Right forelimb (tissue), 1 donor: ENCODE data around the gene CLASP1.
"Not testable (repeated sequence)": the region's sequence is repeated elsewhere in the genome, so short reads cannot be mapped to it uniquely, and the experiment has no call there.

ENCODE experiments used
- DNase-seq: peaks from one replicate; pipeline ENCODE4 v3.0.0-alpha.2; 2018

Gene CLASP1

GRCh38 chr2:121301190-121301589 lies 348.1 kb downstream of the CLASP1 start:
- not testable (repeated sequence) for DNase-seq

GRCh38 chr2:121298476-121298875 lies 350.8 kb downstream of the CLASP1 start:
- no peak for DNase-seq

GRCh38 chr2:121297866-121298265 lies 351.4 kb downstream of the CLASP1 start:
- not testable (repeated sequence) for DNase-seq

- DNase-seq: no peak
Measured at GRCh38 chr2:121297217-121297830, 351.9 kb downstream of the CLASP1 start.

GRCh38 chr2:121295911-121296650 lies 353.2 kb downstream of the CLASP1 start:
- no peak for DNase-seq

GRCh38 chr2:121294881-121295840 lies 354.1 kb downstream of the CLASP1 start:
- no peak for DNase-seq

- no peak for DNase-seq
Measured at GRCh38 chr2:121293450-121294325, 355.6 kb downstream of the CLASP1 start.

GRCh38 chr2:121291251-121291580 lies 358.0 kb downstream of the CLASP1 start:
- no peak for DNase-seq

GRCh38 chr2:121289271-121289670 lies 360.0 kb downstream of the CLASP1 start:
- no peak for DNase-seq

- DNase-seq: no peak
Measured at GRCh38 chr2:121288454-121289231, 360.6 kb downstream of the CLASP1 start.

GRCh38 chr2:121287956-121288355 lies 361.3 kb downstream of the CLASP1 start:
- no peak for DNase-seq
